UCSD-AML1 (cell line): ENCODE data around the gene C14orf132.
"Not testable (repeated sequence)": the region's sequence is repeated elsewhere in the genome, so short reads cannot be mapped to it uniquely, and the experiment has no call there.

Source experiments
- DNase-seq: peaks from one replicate; lab custom pipeline; 2025; ENCODE audit not compliant: unreplicated experiment; lab: John Stamatoyannopoulos, UW

C14orf132 gene

GRCh38 chr14:96038920-96039632, at the start of gene C14orf132:
Gene C14orf132 (plus strand): TSS chr14:96039362. CDS start chr14:96039501, 139 bp downstream.
- DNase-seq, result no peak

- DNase-seq, result no peak
Observed at GRCh38 chr14:95993768-95994592, 45.2 kb upstream of the C14orf132 start.

DNA sequence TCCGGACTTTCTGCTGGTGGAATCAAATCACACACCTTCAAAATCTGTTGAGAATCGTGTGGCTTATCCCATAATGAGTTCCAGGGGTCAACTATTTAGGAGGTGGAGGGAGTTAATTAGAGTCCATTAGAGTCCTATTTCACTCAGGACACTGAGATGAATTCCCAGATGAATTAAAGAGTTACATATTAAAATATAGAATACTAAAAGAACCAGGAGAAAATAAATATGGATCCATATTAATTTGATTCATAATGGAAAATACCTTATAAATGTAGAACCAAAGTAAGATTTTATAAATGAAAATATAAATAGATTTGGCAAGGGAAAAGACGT, 44.6 kb upstream of the C14orf132 start:
- no peak for DNase-seq

GRCh38 chr14:95998656-95999055, 40.5 kb upstream of the C14orf132 start:
- no peak for DNase-seq

GRCh38 chr14:96001866-96002497, 37.2 kb upstream of the C14orf132 start:
- no peak for DNase-seq

DNA sequence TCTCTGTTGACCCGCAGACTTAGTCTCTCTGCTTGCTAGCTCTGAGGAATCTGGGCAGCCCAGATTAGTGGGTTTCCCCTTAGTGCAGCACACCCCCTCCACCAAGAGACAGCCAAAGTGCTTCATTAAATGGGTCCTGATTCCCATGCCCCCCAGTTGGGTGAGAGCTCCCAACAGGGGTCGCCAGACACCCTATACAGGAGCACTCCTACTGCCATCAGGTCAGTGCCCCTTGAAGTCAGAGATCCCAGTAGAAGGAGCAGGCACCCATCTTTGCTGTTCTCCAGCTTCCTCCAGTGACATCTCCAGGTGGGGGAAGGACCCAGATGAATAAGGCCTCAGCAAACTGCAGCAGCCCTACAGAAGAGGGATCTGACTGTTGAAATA, 36.7 kb upstream of the C14orf132 start:
- no peak for DNase-seq

GRCh38 chr14:96011131-96011530, 28.0 kb upstream of the C14orf132 start:
- no peak for DNase-seq

- DNase-seq, result no peak
Observed at GRCh38 chr14:96011607-96012006, 27.6 kb upstream of the C14orf132 start.

GRCh38 chr14:96012757-96013156, 26.4 kb upstream of the C14orf132 start:
- DNase-seq, result not testable (repeated sequence)

DNA sequence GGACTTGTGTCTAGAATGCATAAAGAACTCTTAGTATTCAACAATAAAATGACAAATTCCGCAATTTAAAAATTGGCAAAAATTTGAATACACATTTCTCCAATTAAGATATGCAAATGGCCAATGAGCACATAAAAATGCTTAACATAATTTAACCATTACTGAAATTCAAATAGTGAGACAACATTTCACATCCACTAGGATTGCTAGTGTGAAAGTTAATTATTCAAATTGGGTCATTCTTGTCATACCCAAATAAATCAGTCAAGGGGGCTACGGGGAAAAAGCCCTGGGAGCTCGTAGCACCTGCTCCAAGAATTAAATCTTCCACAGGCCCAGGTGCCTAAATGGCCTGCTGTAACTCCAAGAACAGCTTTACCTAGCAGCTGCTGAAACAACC, 25.0 kb upstream of the C14orf132 start:
- DNase-seq, result no peak

DNA sequence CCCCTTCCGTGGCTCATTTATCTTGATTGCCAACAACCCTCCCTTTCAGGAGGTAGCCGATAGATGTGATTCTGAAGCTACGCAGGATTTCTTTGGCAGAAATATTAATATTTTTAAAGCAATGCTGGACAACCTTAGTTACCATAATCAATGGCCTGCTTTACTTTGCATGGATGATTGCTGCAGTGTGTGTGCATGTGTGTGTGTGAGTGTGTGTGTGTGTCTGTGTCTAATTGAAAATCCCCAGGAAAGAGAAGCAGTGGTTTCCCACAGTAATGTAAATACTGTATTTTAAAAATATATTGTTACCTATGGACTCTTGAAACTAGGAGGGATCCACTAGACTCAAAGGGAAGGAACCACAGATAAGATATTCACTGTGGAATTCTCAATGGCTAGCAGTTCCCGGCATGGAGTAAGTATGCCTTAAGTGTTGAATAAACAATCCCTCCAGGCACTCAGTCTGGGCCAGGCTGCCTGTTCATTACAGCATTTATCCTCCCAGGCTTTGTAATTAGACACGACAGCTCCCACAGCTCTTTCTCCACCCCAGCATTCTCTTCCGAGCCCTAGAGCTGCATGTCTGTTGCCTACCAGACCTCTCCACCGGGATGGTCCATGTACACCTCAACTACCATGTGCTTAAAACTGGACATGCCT, 22.5 kb upstream of the C14orf132 start:
- no peak for DNase-seq

- no peak for DNase-seq
Observed at GRCh38 chr14:96017882-96018281, 21.3 kb upstream of the C14orf132 start.

DNA sequence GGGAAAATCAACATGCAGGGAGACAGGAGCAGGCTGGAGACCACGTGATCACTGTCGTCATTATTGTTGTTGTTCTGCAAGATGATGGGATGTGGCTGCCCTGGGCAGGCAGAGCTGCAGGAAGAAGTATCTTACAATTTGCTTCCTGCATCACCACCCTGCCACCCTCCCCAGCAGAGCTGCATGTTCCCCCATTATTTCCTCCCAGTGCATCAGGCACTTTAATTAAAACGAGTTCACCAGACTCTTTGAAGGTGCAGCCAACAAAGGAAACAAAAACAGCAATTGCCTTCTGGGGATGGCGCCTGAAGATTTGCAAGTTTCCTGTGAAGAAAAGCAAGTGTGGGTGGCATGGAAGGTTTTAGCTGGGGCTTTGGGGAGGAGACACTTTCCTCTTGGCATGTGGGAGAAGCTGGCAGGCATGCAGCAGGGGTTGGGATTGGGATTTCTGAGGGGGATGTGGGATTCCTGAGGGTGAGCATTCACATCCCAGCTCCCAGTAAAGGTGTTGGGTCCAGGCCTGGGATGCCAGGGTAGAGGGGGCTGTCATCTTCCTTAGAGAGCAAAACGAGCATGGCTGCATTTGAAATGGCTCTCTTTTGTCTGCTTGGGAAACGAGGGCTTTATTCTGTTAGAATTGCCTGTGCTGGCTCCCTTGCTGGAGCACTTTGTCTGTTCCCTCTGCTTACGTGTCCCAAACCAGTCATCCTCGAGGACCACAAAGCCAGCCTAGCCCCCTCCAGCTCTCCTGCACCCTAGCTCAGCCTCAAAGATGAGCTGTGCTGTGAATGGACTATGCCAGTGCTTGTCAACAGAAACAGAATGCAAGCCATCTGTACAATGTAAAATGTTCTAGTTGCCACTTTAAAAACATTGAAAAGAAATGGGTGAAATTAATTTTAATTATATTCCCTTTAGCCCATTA, 11.5 kb upstream of the C14orf132 start:
- no peak for DNase-seq

- no peak for DNase-seq
Observed at GRCh38 chr14:96029089-96029645, 10.0 kb upstream of the C14orf132 start.

GRCh38 chr14:96030108-96030760, 8.9 kb upstream of the C14orf132 start:
- DNase-seq, result no peak

GRCh38 chr14:96031691-96032090, 7.5 kb upstream of the C14orf132 start:
- DNase-seq, result no peak

GRCh38 chr14:96035456-96035855, 3.7 kb upstream of the C14orf132 start:
- no peak for DNase-seq

GRCh38 chr14:96037891-96038557, 1.1 kb upstream of the C14orf132 start:
- no peak for DNase-seq

DNA sequence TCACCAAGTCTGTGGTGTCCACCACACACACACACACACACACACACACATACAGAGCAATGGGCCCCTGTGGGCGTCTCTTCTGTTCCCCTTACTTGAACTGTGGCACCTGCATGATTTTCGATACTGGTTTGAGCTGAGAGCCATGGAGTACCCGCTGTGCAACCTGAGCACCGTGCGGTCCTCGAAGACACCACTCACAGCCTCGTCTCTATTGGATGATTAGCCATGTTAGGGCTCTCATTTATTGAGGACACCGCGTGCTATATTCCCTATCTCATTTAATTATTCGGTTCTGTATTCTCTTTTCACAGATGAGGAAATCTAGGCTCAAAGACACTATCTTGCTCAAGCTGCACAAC, 623 bp upstream of the C14orf132 start:
- DNase-seq, result no peak
